Neural progenitor cell (in vitro differentiated cells): Measurements from ENCODE around the gene BCAS3.

ENCODE experiments used
- EZH2 ChIP-seq: fragments of 200-600 bp; sonication (generic); IDR thresholded peaks from 2 replicates; pipeline ENCODE4 v1.6.1; 2017; ENCODE audit warnings: antibody characterized with exemption, mild to moderate bottlenecking, moderate library complexity
- EZH2phosphoT487 ChIP-seq: fragments of 200-600 bp; sonication (generic); IDR thresholded peaks from 2 replicates; pipeline ENCODE4 v1.6.1; 2017; ENCODE audit warnings: antibody characterized with exemption
- TF ChIP-seq, protein P1 (sequence below): fragments of 200-600 bp; sonication (generic); IDR thresholded peaks from 2 replicates; pipeline ENCODE4 v1.5.1; 2017; ENCODE audit warnings: antibody characterized with exemption, mild to moderate bottlenecking

GRCh38 chr17:61284174-61284573, 606.5 kb downstream of the BCAS3 start:
- TF ChIP-seq, protein P1, sequence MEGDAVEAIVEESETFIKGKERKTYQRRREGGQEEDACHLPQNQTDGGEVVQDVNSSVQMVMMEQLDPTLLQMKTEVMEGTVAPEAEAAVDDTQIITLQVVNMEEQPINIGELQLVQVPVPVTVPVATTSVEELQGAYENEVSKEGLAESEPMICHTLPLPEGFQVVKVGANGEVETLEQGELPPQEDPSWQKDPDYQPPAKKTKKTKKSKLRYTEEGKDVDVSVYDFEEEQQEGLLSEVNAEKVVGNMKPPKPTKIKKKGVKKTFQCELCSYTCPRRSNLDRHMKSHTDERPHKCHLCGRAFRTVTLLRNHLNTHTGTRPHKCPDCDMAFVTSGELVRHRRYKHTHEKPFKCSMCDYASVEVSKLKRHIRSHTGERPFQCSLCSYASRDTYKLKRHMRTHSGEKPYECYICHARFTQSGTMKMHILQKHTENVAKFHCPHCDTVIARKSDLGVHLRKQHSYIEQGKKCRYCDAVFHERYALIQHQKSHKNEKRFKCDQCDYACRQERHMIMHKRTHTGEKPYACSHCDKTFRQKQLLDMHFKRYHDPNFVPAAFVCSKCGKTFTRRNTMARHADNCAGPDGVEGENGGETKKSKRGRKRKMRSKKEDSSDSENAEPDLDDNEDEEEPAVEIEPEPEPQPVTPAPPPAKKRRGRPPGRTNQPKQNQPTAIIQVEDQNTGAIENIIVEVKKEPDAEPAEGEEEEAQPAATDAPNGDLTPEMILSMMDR = no peak
- no peak for TF ChIP-seq EZH2phosphoT487
- no peak for TF ChIP-seq EZH2
